Activated CD8-positive, alpha-beta memory T cell treated with anti-CD3 and anti-CD28 coated beads for 48 hours (primary cell): ENCODE measurements around the gene NAPG.
"Not testable (repeated sequence)": the region's sequence is repeated elsewhere in the genome, so short reads cannot be mapped to it uniquely, and the experiment has no call there.

Experiments
- DNase-seq, 3 experiments: peaks; one replicate each; pipeline ENCODE4 v3.0.0-alpha.2; 2020; ENCODE audit warnings: low read depth in 2 of 3, low spot score in 2 of 3

NAPG gene

GRCh38 chr18:10577842-10578572 is 52.2 kb downstream of the NAPG start:
- DNase-seq = not testable (repeated sequence)

- DNase-seq = not testable (repeated sequence)
These were observed 52.7 kb downstream of the NAPG start for GRCh38 chr18:10578573-10578899.

GRCh38 chr18:10579079-10579867 is 53.4 kb downstream of the NAPG start:
- no peak for DNase-seq

- no peak for DNase-seq
These were observed 54.4 kb downstream of the NAPG start for GRCh38 chr18:10580215-10580614.

- no peak for DNase-seq
These were observed 59.4 kb downstream of the NAPG start for GRCh38 chr18:10585260-10585659.

- no peak for DNase-seq
These were observed 63.1 kb downstream of the NAPG start for GRCh38 chr18:10588975-10589374.

- no peak for DNase-seq
These were observed 64.6 kb downstream of the NAPG start for GRCh38 chr18:10590412-10590811.

- no peak for DNase-seq
These were observed 66.1 kb downstream of the NAPG start for GRCh38 chr18:10591896-10592295.

GRCh38 chr18:10593366-10594022 is 67.7 kb downstream of the NAPG start:
- DNase-seq = not testable (repeated sequence)

- DNase-seq = not testable (repeated sequence)
These were observed 70.1 kb downstream of the NAPG start for GRCh38 chr18:10595917-10596316.

GRCh38 chr18:10597695-10598094 is 71.9 kb downstream of the NAPG start:
- not testable (repeated sequence) for DNase-seq

- DNase-seq = not testable (repeated sequence)
These were observed 74.9 kb downstream of the NAPG start for GRCh38 chr18:10600701-10601100.
